HL-60 (cell line): Measurements from ENCODE around the gene CNMD.

Experiments
- CTCF ChIP-seq: IDR thresholded peaks from one replicate; pipeline ENCODE4 v1.5.1; 2011; ENCODE audit warnings: low read length, control low read depth, inconsistent platforms; ENCODE audit not compliant: insufficient read depth
- POLR2AphosphoS5 ChIP-seq: IDR thresholded peaks from 2 replicates; pipeline ENCODE4 v1.6.1; 2012; ENCODE audit warnings: low read depth

- TF ChIP-seq CTCF (no peak), POLR2AphosphoS5 (no peak)
Measured at GRCh38 chr13:52673465-52673864, 66.2 kb downstream of the CNMD start.
